Measurements from ENCODE around the gene CEP97.

GRCh38 chr3:101796077-101796680 lies 71.8 kb downstream of the CEP97 start:
- TF ChIP-seq CTCF (IDR thresholded peaks at IDR 0.05; ENCODE audit: low read depth, low read length, poor library complexity, severe bottlenecking), result no peak
- no peak for TF ChIP-seq EZH2phosphoT487 (IDR thresholded peaks at IDR 0.05; ENCODE audit: borderline replicate concordance, low read length)

Data from DOHH2 (cell line).